ENCODE data around the gene HDAC10. TPM values are rescaled to one million over a fixed set of nuclear protein-coding genes. Genes with fewer than 3 reads are reported as not detected.
"Not testable (repeated sequence)": the region's sequence is repeated elsewhere in the genome, so short reads cannot be mapped to it uniquely, and the experiment has no call there.

The HDAC10 gene
- total RNA-seq, 3 donors from 2014 or later (not counting 1 experiment from before 2014, with no cell fraction given) = 112 to 131 (median 123) TPM

- Histone ChIP-seq H3K9me3 (ENCODE audit: control insufficient read depth, insufficient read depth, low read length) (no peaks in the 10 kb centered on the region), H3K27me3 (ENCODE audit: control insufficient read depth, insufficient read depth, low read length) (no peaks in the 10 kb centered on the region), H3K4me3 (ENCODE audit: low read length) (no peak overlapping the region), H3K36me3 (ENCODE audit: control insufficient read depth, insufficient read depth, low read length) (peaks cover 32% of the 10 kb centered on the region), H3K27ac (ENCODE audit: low read length) (no peak overlapping the region), H3K4me1 (ENCODE audit: control insufficient read depth, insufficient read depth, low read length) (peaks cover 18% of the 10 kb centered on the region)
- H3K27ac Mint-ChIP-seq = no peak overlapping the region
- ATAC-seq = peak in 1 of 3 donors; percentile 27
- H3K27me3 Mint-ChIP-seq (ENCODE audit: low read depth in 2 of 2) = no peaks in the 10 kb centered on the region
- WGBS (ENCODE audit: insufficient coverage) = 62% methylated on average over 23 of the region's 23 CpGs
- no peak for DNase-seq
- TF ChIP-seq CTCF (IDR thresholded peaks at IDR 0.05) = no peak
- no peak overlapping the region for H3K4me3 Mint-ChIP-seq
- no peaks in the 10 kb centered on the region for H3K36me3 Mint-ChIP-seq
- H3K9me3 Mint-ChIP-seq = no peaks in the 10 kb centered on the region
- H3K4me1 Mint-ChIP-seq = peaks cover 21 to 23% of the 10 kb centered on the region in 2 donors
- intact Hi-C loops (cut with micrococcal nuclease) = loop anchor here (2.0 kb wide), 1 partner anchor 277 kb away; no protein-coding TSS in a partner anchor
Measured at GRCh38 chr22:50207383-50208140, 43.5 kb downstream of the HDAC10 start.

- H3K36me3 Mint-ChIP-seq = no peaks in the 10 kb centered on the region
- no peaks in the 10 kb centered on the region for H3K9me3 Mint-ChIP-seq
- intact Hi-C loops (cut with micrococcal nuclease) = no loop called here
- 87% methylated on average over 10 of the region's 10 CpGs for WGBS (ENCODE audit: insufficient coverage)
- Histone ChIP-seq H3K9me3 (ENCODE audit: control insufficient read depth, insufficient read depth, low read length) (no peaks in the 10 kb centered on the region), H3K4me3 (ENCODE audit: low read length) (no peak overlapping the region), H3K27me3 (ENCODE audit: control insufficient read depth, insufficient read depth, low read length) (no peaks in the 10 kb centered on the region), H3K4me1 (ENCODE audit: control insufficient read depth, insufficient read depth, low read length) (peaks cover 26% of the 10 kb centered on the region), H3K27ac (ENCODE audit: low read length) (no peak overlapping the region), H3K36me3 (ENCODE audit: control insufficient read depth, insufficient read depth, low read length) (peaks cover 27% of the 10 kb centered on the region)
- DNase-seq (no peak), ATAC-seq (no peak)
- no peak overlapping the region for H3K4me3 Mint-ChIP-seq
- peaks cover 30% of the 10 kb centered on the region in 2 donors for H3K4me1 Mint-ChIP-seq
- no peak overlapping the region for H3K27ac Mint-ChIP-seq
- TF ChIP-seq CTCF (IDR thresholded peaks at IDR 0.05) = no peak
- H3K27me3 Mint-ChIP-seq (ENCODE audit: low read depth in 2 of 2) = no peaks in the 10 kb centered on the region
Measured at GRCh38 chr22:50206599-50206998, 44.5 kb downstream of the HDAC10 start.

- no peak for DNase-seq
- WGBS (ENCODE audit: insufficient coverage) = 97% methylated on average over 45 of the region's 45 CpGs
- peaks cover 27% of the 10 kb centered on the region for H3K4me1 ChIP-seq (ENCODE audit: control insufficient read depth, insufficient read depth, low read length)
- Mint-ChIP-seq H3K27ac (no peak overlapping the region), H3K4me3 (no peak overlapping the region), H3K27me3 (ENCODE audit: low read depth in 2 of 2) (no peaks in the 10 kb centered on the region), H3K36me3 (no peaks in the 10 kb centered on the region), H3K4me1 (peaks cover 30% of the 10 kb centered on the region in 2 donors), H3K9me3 (no peaks in the 10 kb centered on the region)
- peaks cover 23% of the 10 kb centered on the region for H3K36me3 ChIP-seq (ENCODE audit: control insufficient read depth, insufficient read depth, low read length)
- TF ChIP-seq CTCF (IDR thresholded peaks at IDR 0.05) = no peak
- H3K4me3 ChIP-seq (ENCODE audit: low read length) = no peak overlapping the region
- no peaks in the 10 kb centered on the region for H3K27me3 ChIP-seq (ENCODE audit: control insufficient read depth, insufficient read depth, low read length)
- no peaks in the 10 kb centered on the region for H3K9me3 ChIP-seq (ENCODE audit: control insufficient read depth, insufficient read depth, low read length)
- intact Hi-C loops (cut with micrococcal nuclease) = no loop called here
- H3K27ac ChIP-seq (ENCODE audit: low read length) = no peak overlapping the region
- ATAC-seq = no peak
Measured at GRCh38 chr22:50205781-50206569, 45.1 kb downstream of the HDAC10 start.

GRCh38 chr22:50204998-50205397 is 46.1 kb downstream of the HDAC10 start:
- H3K27me3 ChIP-seq (ENCODE audit: control insufficient read depth, insufficient read depth, low read length); H3K4me3 Mint-ChIP-seq; ATAC-seq; intact Hi-C loops (cut with micrococcal nuclease); H3K9me3 ChIP-seq (ENCODE audit: control insufficient read depth, insufficient read depth, low read length); H3K27ac ChIP-seq (ENCODE audit: low read length); H3K9me3 Mint-ChIP-seq; DNase-seq; H3K36me3 Mint-ChIP-seq; H3K4me3 ChIP-seq (ENCODE audit: low read length); H3K27me3 Mint-ChIP-seq (ENCODE audit: low read depth in 2 of 2): not testable (repeated sequence)
- Histone ChIP-seq H3K4me1 (ENCODE audit: control insufficient read depth, insufficient read depth, low read length) (peaks cover 28% of the 10 kb centered on the region), H3K36me3 (ENCODE audit: control insufficient read depth, insufficient read depth, low read length) (peaks cover 16% of the 10 kb centered on the region)
- 93% methylated on average over 9 of the region's 9 CpGs for WGBS (ENCODE audit: insufficient coverage)
- Mint-ChIP-seq H3K27ac (peak overlapping the region in 1 of 2 donors; percentile 27), H3K4me1 (peaks cover 28 to 29% of the 10 kb centered on the region in 2 donors)

Measured in natural killer cell (primary cell).